SK-N-MC (cell line): Measurements from ENCODE around the gene LINC00305.

Source experiments
- EZH2 ChIP-seq: fragments of 200-600 bp; sonication (generic); IDR thresholded peaks from one replicate; pipeline ENCODE4 v1.6.1; 2017; ENCODE audit warnings: antibody characterized with exemption
- POLR2AphosphoS5 ChIP-seq: IDR thresholded peaks from 2 replicates; pipeline ENCODE4 v1.6.1; 2012; ENCODE audit warnings: mild to moderate bottlenecking, low read depth, low read length, borderline replicate concordance

DNA sequence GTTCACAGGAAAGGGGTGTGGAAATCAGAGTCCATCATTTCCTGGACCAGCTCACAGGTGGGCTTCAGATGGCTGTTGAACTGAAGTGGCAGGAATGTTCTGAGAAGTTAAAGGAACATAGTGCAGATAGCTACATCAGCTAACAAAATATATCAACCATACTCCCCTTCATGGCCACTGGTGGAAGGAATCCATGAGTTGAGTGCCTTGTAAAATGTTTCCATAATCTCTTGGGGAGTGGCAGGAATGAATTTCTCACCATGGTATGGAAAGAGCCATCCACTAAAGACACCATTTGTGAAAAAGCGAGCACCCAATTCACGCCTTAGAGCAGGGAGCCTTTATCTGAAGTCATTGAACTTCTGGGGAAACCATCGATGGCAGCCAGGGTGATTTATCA lies at the start of gene LINC00305:
- TF ChIP-seq EZH2: no peak
- TF ChIP-seq POLR2AphosphoS5: no peak
